ENCODE data around the gene CDC25A. TPM values are rescaled to one million over a fixed set of nuclear protein-coding genes. Genes with fewer than 3 reads are reported as not detected.

CDC25A gene
- total and polyA plus RNA-seq, 2 of the 13 experiments (the other 11 are each of a cell fraction or from before 2014, with no cell fraction given), result 7.9 to 45.4 TPM

DNA sequence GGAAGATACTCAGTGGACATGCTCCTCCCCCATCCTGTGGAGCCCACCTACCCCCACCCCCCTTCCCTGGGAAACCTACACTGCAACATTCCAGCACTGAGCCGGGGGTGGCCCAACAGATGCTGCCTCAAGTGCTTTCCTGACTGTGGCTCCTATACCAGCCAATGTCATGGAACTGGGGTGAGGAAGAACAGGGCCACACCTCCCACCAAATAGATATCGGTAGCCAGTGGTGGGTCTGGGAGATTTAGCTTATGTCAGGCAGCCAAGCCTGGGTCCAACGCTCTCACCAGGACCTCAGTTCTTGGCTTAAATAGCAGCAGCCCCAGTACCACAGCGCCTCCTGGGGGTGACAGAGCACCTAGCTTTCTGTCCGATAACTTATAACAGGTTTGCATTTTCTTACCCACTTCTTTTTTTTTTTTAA lies 30.3 kb downstream of the CDC25A start:
- no peaks in the 10 kb centered on the region for H3K9me3 ChIP-seq (ENCODE audit: low read length)
- intact Hi-C loops (cut with micrococcal nuclease; ENCODE audit: unreplicated experiment), result loop anchor here (2.0 kb wide), 1 partner anchor 321 kb away; no protein-coding TSS in a partner anchor
- H3K4me1 ChIP-seq (ENCODE audit: insufficient read depth, low read length), result no peaks in the 10 kb centered on the region
- BruUV-seq (replicated peaks), result no TSS peak
- no peak overlapping the region for H3K9ac ChIP-seq (ENCODE audit: insufficient read depth, low read depth, low read length)
- FAIRE-seq, result no peak
- 76% methylated on average over 5 of the region's 5 CpGs for WGBS (ENCODE audit: low lambda C conversion rate)
- in situ Hi-C loops (cut with HindIII; ENCODE audit: extremely low pct_ligation_motif_present, low pct_unique_long_range_greater_than_20kb), result loop anchor here (10.0 kb wide), 2 partner anchors 163 to 313 kb away; no protein-coding TSS in a partner anchor
- H3K27ac ChIP-seq (ENCODE audit: extremely low read length, insufficient read depth, low read length), result no peak overlapping the region
- no peaks in the 10 kb centered on the region for H3K27me3 ChIP-seq (ENCODE audit: control insufficient read depth in 1 of 2, insufficient read depth in 2 of 2, low read length in 2 of 2)
- H3K4me3 ChIP-seq (replicated peaks in 1 of 3; ENCODE audit: insufficient read depth in 1 of 3, low read depth in 2 of 3, low read length in 3 of 3), result no peak overlapping the region
- DNase-seq (ENCODE audit: low spot score), result peak; percentile 47
- no peaks in the 10 kb centered on the region for H3K79me2 ChIP-seq (ENCODE audit: insufficient read depth, low read length)
- H3K4me2 ChIP-seq (ENCODE audit: low read depth, low read length), result no peak overlapping the region
- H4K20me1 ChIP-seq (ENCODE audit: insufficient read depth, low read length), result no peaks in the 10 kb centered on the region
- ChIA-PET POLR2A (no interaction called here), CTCF (ENCODE audit: low intra/inter-chr PET ratio, low total read pairs) (no interaction called here)
- peak; percentile 64 for ATAC-seq
- TF ChIP-seq ZNF431 (CRISPR knock-in tag; IDR thresholded peaks at IDR 0.05; ENCODE audit: borderline replicate concordance, low read depth) (no peak), MEF2D (CRISPR knock-in tag; IDR thresholded peaks at IDR 0.05) (no peak), SRY (CRISPR knock-in tag; IDR thresholded peaks at IDR 0.05) (no peak), BORCS8-MEF2B (CRISPR knock-in tag; IDR thresholded peaks at IDR 0.05) (no peak), STAG1 (CRISPR knock-in tag; IDR thresholded peaks at IDR 0.05) (peak; percentile 71), KAT8 (CRISPR knock-in tag; IDR thresholded peaks at IDR 0.05) (no peak), POLR2AphosphoS2 (IDR thresholded peaks at IDR 0.05; ENCODE audit: low read depth, low read length) (no peak), MAFF (IDR thresholded peaks at IDR 0.05; ENCODE audit: low read depth, low read length) (no peak), SMC3 (IDR thresholded peaks at IDR 0.05; ENCODE audit: low read length) (peak; percentile 39; the same call in 1 of the 2 replicates), ESRRA (CRISPR knock-in tag; IDR thresholded peaks at IDR 0.05; ENCODE audit: low read depth) (no peak), ATRX (CRISPR knock-in tag; IDR thresholded peaks at IDR 0.05; ENCODE audit: borderline replicate concordance) (no peak), ZSCAN9 (CRISPR knock-in tag; IDR thresholded peaks at IDR 0.05; ENCODE audit: borderline replicate concordance) (no peak), RAD21 (CRISPR knock-in tag; IDR thresholded peaks at IDR 0.05) (peak; percentile 22; the same call in 1 of the 2 replicates), KMT2A (CRISPR knock-in tag; IDR thresholded peaks at IDR 0.05) (no peak), SIX4 (CRISPR knock-in tag; IDR thresholded peaks at IDR 0.05) (no peak), ZNF12 (CRISPR knock-in tag; IDR thresholded peaks at IDR 0.05) (no peak), ZNF33B (CRISPR knock-in tag; IDR thresholded peaks at IDR 0.05) (no peak)
- TF ChIP-seq, protein P1, sequence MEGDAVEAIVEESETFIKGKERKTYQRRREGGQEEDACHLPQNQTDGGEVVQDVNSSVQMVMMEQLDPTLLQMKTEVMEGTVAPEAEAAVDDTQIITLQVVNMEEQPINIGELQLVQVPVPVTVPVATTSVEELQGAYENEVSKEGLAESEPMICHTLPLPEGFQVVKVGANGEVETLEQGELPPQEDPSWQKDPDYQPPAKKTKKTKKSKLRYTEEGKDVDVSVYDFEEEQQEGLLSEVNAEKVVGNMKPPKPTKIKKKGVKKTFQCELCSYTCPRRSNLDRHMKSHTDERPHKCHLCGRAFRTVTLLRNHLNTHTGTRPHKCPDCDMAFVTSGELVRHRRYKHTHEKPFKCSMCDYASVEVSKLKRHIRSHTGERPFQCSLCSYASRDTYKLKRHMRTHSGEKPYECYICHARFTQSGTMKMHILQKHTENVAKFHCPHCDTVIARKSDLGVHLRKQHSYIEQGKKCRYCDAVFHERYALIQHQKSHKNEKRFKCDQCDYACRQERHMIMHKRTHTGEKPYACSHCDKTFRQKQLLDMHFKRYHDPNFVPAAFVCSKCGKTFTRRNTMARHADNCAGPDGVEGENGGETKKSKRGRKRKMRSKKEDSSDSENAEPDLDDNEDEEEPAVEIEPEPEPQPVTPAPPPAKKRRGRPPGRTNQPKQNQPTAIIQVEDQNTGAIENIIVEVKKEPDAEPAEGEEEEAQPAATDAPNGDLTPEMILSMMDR (CRISPR knock-in tag; IDR thresholded peaks at IDR 0.05), result peak; percentile 69
- TF ChIP-seq, protein P2, sequence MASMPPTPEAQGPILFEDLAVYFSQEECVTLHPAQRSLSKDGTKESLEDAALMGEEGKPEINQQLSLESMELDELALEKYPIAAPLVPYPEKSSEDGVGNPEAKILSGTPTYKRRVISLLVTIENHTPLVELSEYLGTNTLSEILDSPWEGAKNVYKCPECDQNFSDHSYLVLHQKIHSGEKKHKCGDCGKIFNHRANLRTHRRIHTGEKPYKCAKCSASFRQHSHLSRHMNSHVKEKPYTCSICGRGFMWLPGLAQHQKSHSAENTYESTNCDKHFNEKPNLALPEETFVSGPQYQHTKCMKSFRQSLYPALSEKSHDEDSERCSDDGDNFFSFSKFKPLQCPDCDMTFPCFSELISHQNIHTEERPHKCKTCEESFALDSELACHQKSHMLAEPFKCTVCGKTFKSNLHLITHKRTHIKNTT (CRISPR knock-in tag; IDR thresholded peaks at IDR 0.05), result no peak
- TF ChIP-seq, protein P3, sequence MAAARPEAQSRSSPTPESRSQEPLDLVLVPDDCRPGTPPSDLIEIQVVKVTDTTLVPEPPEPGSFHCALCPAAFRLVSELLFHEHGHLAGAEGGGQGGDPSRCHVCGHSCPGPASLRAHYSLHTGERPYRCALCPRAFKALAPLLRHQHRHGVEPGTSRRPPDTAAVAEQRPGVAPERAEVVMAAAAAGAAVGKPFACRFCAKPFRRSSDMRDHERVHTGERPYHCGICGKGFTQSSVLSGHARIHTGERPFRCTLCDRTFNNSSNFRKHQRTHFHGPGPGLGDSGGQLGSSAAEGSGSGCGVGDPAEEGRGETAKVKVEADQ (CRISPR knock-in tag; IDR thresholded peaks at IDR 0.05; ENCODE audit: borderline replicate concordance), result no peak
- peaks cover 17 to 47% of the 10 kb centered on the region in 2 experiments for H3K36me3 ChIP-seq (replicated peaks in 1 of 2; ENCODE audit: control insufficient read depth in 1 of 2, insufficient read depth in 2 of 2, low read length in 2 of 2)
- no peak overlapping the region for H2AFZ ChIP-seq (ENCODE audit: low read length)
